ENCODE results near the gene ABHD16A.

ABHD16A gene

GRCh38 chr6:31691564-31692108 lies 11.5 kb downstream of the ABHD16A start:
- DNase-seq (ENCODE audit: low read depth, low spot score): no peak
- TF ChIP-seq SUZ12 (IDR thresholded peaks at IDR 0.05; ENCODE audit: extremely low read depth, insufficient read depth, insufficient read length) (no peak), ZNF274 (IDR thresholded peaks at IDR 0.05; ENCODE audit: low read depth, low read length) (no peak), YY1 (IDR thresholded peaks at IDR 0.05; ENCODE audit: insufficient read depth, insufficient read length) (no peak)
- no peaks in the 10 kb centered on the region for H3K9me3 ChIP-seq (ENCODE audit: insufficient read depth, low read length)
- H3K4me1 ChIP-seq (ENCODE audit: insufficient read depth, insufficient read length): peaks cover 14% of the 10 kb centered on the region
- no peaks in the 10 kb centered on the region for H3K27me3 ChIP-seq (ENCODE audit: insufficient read depth, insufficient read length)
- peaks cover 74% of the 10 kb centered on the region for H3K36me3 ChIP-seq (ENCODE audit: insufficient read depth, insufficient read length, low read length)
- no peak overlapping the region for H3K9ac ChIP-seq (ENCODE audit: insufficient read length, low read depth)
- H3K4me3 ChIP-seq (ENCODE audit: insufficient read length, low read depth): no peak overlapping the region

DNA sequence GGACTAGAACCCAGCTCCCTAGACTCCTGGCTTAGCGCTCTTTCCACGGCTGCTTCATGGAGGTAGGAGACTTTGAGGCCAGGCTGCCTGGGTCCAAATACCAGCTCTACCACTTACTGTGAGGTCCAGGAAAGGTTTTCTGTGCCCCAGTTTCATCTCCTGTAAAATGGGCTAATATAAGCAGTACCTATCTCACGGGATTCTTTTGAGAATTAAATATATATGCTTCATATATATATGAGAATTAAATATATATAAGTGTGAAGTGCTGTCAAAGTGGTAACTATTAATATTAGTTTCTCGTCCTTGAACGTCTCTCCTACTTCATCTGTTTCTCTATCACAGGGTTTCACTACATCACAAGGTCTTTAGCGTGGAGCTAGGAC lies 12.1 kb downstream of the ABHD16A start:
- Histone ChIP-seq H3K4me3 (ENCODE audit: insufficient read length, low read depth) (no peak overlapping the region), H3K4me1 (ENCODE audit: insufficient read depth, insufficient read length) (peaks cover 14% of the 10 kb centered on the region), H3K9me3 (ENCODE audit: insufficient read depth, low read length) (no peaks in the 10 kb centered on the region), H3K36me3 (ENCODE audit: insufficient read depth, insufficient read length, low read length) (peaks cover 75% of the 10 kb centered on the region), H3K9ac (ENCODE audit: insufficient read length, low read depth) (no peak overlapping the region), H3K27me3 (ENCODE audit: insufficient read depth, insufficient read length) (no peaks in the 10 kb centered on the region)
- no peak for TF ChIP-seq SUZ12 (IDR thresholded peaks at IDR 0.05; ENCODE audit: extremely low read depth, insufficient read depth, insufficient read length)
- TF ChIP-seq YY1 (IDR thresholded peaks at IDR 0.05; ENCODE audit: insufficient read depth, insufficient read length): no peak
- no peak for TF ChIP-seq ZNF274 (IDR thresholded peaks at IDR 0.05; ENCODE audit: low read depth, low read length)
- DNase-seq (ENCODE audit: low read depth, low spot score): no peak

DNA sequence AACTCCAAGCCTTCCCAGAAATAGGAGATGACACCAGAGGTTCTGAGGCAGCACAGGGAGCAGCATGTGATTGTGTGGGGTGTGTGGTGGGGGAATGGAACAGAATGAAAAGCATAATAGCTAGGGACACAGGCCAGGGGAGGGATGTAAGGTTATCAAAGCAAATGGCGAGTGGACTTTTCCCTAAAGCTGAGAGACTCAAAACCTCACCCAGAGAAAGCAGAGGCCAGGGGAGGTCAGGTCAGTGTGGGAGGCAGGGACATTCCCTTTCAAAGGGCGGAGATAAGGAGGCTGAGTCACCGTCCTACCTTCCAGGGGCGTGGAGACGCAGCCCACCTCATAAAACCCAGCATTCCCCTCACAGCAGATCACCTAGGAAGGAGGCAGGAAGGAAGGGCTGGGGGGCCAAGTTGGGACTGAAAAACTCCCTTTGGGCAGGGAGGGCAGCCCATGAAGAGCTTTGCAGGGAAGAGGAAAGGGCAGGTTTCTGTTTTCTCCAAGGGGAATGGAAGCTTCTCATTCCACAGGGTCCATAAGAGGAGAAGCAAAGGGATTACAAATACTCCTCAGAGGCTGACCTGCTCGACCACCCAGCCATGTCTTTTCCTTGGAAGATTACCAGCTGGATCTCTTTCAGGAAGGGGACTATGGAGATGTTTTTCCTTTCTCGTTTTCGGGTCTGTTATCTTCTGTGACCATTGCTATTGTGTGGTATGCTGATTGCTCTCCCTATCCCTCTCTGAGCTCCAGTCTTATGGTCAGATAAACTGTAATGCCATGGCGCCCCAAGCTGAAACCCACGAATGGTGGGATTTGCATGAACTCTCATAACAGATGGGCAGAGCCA lies 12.7 kb downstream of the ABHD16A start:
- no peak for TF ChIP-seq YY1 (IDR thresholded peaks at IDR 0.05; ENCODE audit: insufficient read depth, insufficient read length)
- TF ChIP-seq SUZ12 (IDR thresholded peaks at IDR 0.05; ENCODE audit: extremely low read depth, insufficient read depth, insufficient read length): no peak
- TF ChIP-seq ZNF274 (IDR thresholded peaks at IDR 0.05; ENCODE audit: low read depth, low read length): no peak
- DNase-seq (ENCODE audit: low read depth, low spot score): no peak
- Histone ChIP-seq H3K27me3 (ENCODE audit: insufficient read depth, insufficient read length) (no peaks in the 10 kb centered on the region), H3K4me3 (ENCODE audit: insufficient read length, low read depth) (no peak overlapping the region), H3K9ac (ENCODE audit: insufficient read length, low read depth) (no peak overlapping the region), H3K4me1 (ENCODE audit: insufficient read depth, insufficient read length) (peaks cover 14% of the 10 kb centered on the region), H3K36me3 (ENCODE audit: insufficient read depth, insufficient read length, low read length) (peaks cover 78% of the 10 kb centered on the region), H3K9me3 (ENCODE audit: insufficient read depth, low read length) (no peaks in the 10 kb centered on the region)

- Histone ChIP-seq H3K9ac (ENCODE audit: insufficient read length, low read depth) (no peak overlapping the region), H3K4me3 (ENCODE audit: insufficient read length, low read depth) (no peak overlapping the region), H3K4me1 (ENCODE audit: insufficient read depth, insufficient read length) (peaks cover 14% of the 10 kb centered on the region), H3K36me3 (ENCODE audit: insufficient read depth, insufficient read length, low read length) (peaks cover 75% of the 10 kb centered on the region), H3K9me3 (ENCODE audit: insufficient read depth, low read length) (no peaks in the 10 kb centered on the region), H3K27me3 (ENCODE audit: insufficient read depth, insufficient read length) (no peaks in the 10 kb centered on the region)
- no peak for DNase-seq (ENCODE audit: low read depth, low spot score)
- TF ChIP-seq SUZ12 (IDR thresholded peaks at IDR 0.05; ENCODE audit: extremely low read depth, insufficient read depth, insufficient read length) (no peak), ZNF274 (IDR thresholded peaks at IDR 0.05; ENCODE audit: low read depth, low read length) (no peak), YY1 (IDR thresholded peaks at IDR 0.05; ENCODE audit: insufficient read depth, insufficient read length) (no peak)
Measured at GRCh38 chr6:31689249-31690110, 13.6 kb downstream of the ABHD16A start.

GRCh38 chr6:31687860-31688693 lies 15.0 kb downstream of the ABHD16A start:
- no peak for TF ChIP-seq ZNF274 (IDR thresholded peaks at IDR 0.05; ENCODE audit: low read depth, low read length)
- TF ChIP-seq YY1 (IDR thresholded peaks at IDR 0.05; ENCODE audit: insufficient read depth, insufficient read length): no peak
- TF ChIP-seq SUZ12 (IDR thresholded peaks at IDR 0.05; ENCODE audit: extremely low read depth, insufficient read depth, insufficient read length): no peak
- Histone ChIP-seq H3K4me3 (ENCODE audit: insufficient read length, low read depth) (no peak overlapping the region), H3K9me3 (ENCODE audit: insufficient read depth, low read length) (no peaks in the 10 kb centered on the region), H3K9ac (ENCODE audit: insufficient read length, low read depth) (no peak overlapping the region), H3K4me1 (ENCODE audit: insufficient read depth, insufficient read length) (peaks cover 16% of the 10 kb centered on the region), H3K36me3 (ENCODE audit: insufficient read depth, insufficient read length, low read length) (peaks cover 78% of the 10 kb centered on the region), H3K27me3 (ENCODE audit: insufficient read depth, insufficient read length) (no peaks in the 10 kb centered on the region)
- no peak for DNase-seq (ENCODE audit: low read depth, low spot score)

DNA sequence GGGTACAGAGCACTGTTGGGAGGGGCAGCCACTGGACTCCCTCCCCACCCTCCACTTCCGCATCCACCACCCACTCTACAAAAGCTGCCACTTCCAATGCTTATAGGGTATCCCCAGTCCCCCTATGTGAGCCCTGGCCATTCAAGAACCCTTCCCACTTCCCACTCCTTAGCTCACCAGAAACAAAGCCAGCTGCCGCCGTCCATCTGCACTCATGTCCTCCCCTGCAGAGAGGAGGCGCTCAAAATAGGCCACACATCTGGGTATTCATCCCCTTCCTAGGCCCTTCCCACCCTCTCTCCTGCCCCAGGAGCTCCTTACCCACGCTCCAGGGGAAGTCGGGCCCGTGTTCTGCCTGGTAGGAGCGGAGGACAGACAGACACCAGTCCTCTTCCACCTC lies 15.8 kb downstream of the ABHD16A start:
- no peak overlapping the region for H3K4me3 ChIP-seq (ENCODE audit: insufficient read length, low read depth)
- peaks cover 74% of the 10 kb centered on the region for H3K36me3 ChIP-seq (ENCODE audit: insufficient read depth, insufficient read length, low read length)
- DNase-seq (ENCODE audit: low read depth, low spot score): no peak
- TF ChIP-seq ZNF274 (IDR thresholded peaks at IDR 0.05; ENCODE audit: low read depth, low read length): no peak
- TF ChIP-seq YY1 (IDR thresholded peaks at IDR 0.05; ENCODE audit: insufficient read depth, insufficient read length): no peak
- no peak for TF ChIP-seq SUZ12 (IDR thresholded peaks at IDR 0.05; ENCODE audit: extremely low read depth, insufficient read depth, insufficient read length)
- no peak overlapping the region for H3K9ac ChIP-seq (ENCODE audit: insufficient read length, low read depth)
- peaks cover 16% of the 10 kb centered on the region for H3K4me1 ChIP-seq (ENCODE audit: insufficient read depth, insufficient read length)
- H3K9me3 ChIP-seq (ENCODE audit: insufficient read depth, low read length): no peaks in the 10 kb centered on the region
- no peaks in the 10 kb centered on the region for H3K27me3 ChIP-seq (ENCODE audit: insufficient read depth, insufficient read length)

All from NT2/D1 (cell line).